ENCODE results near the gene EEPD1.
A peak's percentile ranks its signal among the peaks of the same experiment; 100 is the strongest.
"Not testable (repeated sequence)": the region's sequence is repeated elsewhere in the genome, so short reads cannot be mapped to it uniquely, and the experiment has no call there.

Gene EEPD1

DNA sequence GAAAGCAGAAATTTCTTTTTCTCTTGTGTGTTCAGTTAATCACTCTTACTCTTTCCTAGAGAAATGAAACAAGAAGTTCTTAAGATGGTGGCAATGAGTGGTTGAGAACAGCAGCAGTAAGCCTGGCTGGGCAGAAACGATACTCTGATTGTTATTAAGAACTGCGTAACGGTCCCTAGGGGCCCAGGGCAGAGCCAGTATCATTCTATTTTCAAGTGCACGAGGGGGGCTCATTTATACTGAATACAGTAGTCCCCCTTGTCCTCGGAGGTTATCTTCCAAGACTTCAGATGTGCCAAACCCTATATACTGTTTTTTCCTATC, 64.9 kb downstream of the EEPD1 start:
- DNase-seq: no peak

DNA sequence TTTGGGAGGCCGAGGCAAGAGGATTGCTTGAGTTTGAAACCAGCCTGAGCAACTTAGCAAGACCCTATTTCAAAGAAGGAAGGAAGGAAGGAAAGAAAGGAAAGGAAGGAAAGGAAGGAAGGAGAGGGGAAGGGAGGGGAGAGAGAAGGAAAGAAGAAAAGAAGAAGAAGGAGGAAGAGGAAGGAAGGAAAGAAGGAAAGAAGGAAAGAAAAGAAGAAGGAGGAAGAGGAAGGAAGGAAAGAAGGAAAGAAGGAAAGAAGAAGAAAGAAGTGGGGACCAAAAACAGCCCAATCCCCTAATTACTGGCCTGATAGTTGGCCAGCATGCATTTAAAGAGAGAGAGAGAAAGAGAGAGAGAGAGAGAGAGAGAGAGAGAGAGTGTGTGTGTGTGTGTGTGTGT, 66.4 kb downstream of the EEPD1 start:
- DNase-seq: no peak

DNA sequence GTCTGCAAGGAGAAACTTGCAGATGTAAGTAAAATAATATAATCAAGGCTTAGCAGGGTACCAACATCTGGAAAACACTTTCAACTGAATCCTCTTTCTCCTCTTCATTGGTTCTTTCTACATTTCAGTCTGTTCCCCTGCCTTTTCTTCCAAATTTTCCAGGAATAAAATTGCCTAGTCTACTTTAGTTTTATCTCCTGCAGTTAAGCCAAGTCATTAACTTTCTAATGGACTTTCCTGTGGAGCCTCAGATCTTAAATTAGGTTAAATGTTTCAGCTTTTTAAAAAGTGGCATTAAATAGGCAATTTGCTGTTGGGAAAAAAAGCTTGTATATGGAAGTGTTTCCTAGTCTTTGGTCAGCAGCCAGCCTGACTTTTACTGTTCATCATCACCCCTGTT, 70.8 kb downstream of the EEPD1 start:
- DNase-seq: no peak

DNA sequence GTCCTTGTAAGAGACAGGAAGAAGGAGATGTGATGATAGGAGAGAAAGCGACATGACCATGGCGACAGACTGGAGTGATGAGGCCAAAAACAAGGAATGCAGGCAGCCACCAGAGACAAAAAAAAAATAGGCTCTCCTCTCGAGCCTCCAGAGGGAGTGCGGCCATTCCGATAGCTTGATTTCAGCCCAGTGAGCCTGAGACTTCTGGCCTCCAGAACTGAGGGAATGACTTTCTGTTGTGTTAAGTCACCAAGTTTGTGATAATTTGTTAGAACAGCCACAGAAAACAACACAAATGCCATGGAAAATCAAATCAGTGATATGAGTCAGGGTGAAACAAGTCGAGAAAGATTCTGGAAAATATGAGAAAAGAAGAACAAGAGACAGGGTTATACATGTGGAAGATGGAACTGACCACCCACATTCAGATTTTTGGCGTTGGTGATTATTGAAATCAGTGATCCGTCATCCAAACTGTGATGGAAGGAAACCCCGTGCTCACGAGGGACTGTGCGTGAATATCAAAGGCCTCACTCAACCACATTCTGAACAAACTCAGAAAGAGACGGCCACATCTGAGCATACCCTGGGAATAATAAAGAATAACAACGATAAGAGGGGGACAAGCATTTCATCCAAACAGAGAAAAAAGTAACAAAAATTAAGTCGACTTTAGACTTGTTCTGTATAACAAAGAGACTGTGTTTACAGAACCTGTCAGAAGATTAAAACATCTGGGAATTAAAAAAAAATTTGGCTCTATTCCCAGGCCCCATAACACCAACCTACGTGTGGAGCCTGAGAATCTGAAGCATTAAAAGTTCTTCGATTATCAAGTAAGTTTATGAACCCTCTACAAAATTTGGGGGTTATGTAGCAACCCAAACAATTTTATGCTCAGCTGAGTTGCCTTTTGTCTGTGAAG, 72.1 kb downstream of the EEPD1 start:
- no peak for DNase-seq

DNA sequence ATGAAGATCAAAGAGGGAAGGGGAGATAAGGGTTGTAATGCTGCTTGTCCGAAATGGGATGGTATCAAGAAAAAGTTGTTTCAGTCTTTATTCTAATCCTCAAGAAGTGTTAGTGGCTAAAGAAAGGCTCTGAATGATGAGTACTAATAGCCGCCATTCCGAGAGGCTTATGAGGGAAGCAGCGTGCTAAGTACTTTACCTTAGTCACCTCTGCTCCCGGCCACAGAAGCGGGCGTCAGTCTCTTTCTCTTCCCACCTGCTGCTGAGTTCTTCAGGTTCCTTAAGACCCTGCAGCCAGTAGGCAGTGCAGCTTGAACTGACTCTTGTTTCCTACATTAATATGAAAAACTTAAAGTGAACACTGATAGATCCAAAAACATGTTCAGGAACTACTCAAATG, 73.1 kb downstream of the EEPD1 start:
- no peak for DNase-seq

DNA sequence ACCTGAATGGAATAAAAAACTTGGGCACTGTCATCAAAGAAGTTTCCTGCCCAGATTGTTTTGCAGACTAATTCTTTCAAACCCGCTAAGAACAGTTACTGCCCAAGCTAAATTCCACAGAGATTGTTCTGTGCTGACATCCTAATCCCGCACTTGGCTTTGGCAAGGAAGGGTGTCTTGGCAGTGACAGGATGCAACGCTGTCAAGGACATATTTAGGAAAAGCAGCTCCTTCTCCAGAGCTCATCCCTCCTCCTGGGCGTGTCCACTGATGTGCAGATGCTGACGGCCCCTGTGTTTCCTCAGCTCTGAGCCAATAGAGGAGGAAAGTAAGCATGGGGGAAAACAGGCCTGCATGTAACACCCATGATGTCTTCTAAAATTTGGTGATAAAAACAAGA, 74.2 kb downstream of the EEPD1 start:
- DNase-seq: no peak

DNA sequence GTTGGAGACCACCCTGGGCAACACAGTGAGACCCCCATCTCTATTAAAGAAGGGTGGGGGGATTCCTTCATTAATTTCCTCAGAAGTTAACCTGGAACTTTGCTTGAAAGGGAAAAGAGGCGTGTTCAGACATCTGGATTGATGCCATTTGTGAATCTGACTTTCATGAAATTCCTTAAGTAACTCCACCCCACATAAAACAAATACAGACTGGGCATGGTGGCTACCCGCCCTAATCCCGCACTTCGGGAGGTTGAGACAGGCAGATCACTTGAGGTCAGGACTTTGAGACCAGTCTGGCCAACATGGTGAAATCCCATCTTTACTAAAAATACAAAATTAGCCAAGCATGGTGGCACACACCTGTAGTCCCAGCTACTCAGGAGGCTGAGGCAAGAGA, 75.0 kb downstream of the EEPD1 start:
- DNase-seq: no peak

DNA sequence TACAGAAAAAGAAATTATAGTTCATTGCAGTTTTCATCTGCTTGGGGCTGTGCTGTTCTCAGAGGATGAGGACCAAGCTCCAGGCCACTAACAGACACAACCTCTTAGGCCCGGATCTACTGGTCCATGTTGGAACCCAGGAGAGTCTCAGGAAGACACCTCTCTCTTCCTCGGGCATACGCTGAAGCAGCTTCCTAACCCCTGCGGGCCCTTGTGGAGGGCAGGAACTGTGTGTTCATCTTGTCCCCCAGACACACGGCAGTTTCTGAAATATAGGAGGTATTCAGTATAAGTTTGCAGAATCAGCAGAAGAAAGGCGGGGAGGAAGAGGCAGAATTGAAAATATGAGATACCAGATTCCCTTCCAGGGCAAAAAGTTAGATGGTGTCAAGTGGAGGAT, 78.4 kb downstream of the EEPD1 start:
- no peak for DNase-seq

DNA sequence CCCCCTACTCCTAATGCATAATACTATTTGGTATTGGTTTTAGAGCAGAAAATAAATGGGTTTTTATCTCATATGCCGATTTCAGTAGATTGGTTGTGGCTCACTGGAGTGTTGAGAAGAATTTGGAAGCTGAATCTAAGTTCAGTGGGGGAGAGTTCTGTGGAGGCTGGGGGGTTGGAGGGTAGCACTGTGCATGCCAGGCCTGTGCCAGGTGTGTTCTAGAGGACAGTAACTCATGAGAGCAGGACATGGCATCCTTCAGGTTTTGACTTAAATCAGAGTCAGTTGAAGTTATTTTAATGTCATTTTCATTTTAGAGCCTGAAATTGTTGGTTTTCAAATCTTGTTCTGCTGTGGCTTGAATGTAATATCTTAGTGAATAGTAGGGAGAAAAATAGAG, 79.5 kb downstream of the EEPD1 start:
- DNase-seq: no peak

DNA sequence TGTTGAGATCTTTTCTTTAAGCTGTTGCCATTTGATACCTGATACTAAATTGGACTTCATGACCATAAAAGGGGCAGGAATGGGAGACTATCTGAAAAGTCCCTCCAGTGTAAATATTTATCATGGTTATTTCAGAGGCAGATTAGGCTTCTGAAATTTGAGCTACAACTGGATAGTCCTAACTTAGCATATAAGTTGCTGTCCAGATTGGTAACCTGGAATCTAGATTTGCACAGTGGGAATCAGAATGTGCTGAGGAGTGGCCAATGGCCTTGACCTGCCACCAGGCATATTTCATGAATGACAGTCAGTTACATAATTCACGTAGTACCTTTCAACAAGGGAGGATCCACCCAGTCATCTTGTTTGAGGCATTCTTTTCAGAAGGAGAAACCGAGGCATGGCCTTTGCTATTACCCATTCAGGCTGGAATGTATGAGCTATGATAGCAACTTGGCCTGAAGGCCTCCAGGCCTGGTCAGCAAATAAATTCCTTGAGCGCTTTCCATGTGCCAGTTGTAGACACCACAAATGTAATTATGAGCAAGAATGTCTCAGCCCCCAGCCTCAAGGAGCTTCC, 80.0 kb downstream of the EEPD1 start:
- no peak for DNase-seq

DNA sequence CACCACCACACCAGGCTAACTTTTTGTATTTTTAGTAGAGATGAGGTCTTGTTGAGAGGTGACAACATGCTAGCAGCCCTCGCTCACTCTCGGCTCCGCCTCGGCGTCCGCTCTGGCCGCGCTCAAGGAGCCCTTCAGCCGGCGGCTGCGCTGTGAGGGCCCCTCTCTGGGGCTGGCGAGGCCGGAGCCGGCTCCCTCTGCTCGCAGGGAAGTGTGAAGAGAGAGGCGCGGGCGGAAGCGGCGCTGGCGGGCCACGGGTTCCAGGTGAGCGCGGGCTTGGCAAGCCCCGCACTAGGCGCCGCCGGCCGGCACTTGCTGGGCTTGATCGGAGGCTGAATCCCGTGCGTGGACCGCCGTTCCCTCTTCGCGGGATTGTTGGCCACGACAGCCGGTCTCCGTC, 83.0 kb downstream of the EEPD1 start:
- DNase-seq: no peak

DNA sequence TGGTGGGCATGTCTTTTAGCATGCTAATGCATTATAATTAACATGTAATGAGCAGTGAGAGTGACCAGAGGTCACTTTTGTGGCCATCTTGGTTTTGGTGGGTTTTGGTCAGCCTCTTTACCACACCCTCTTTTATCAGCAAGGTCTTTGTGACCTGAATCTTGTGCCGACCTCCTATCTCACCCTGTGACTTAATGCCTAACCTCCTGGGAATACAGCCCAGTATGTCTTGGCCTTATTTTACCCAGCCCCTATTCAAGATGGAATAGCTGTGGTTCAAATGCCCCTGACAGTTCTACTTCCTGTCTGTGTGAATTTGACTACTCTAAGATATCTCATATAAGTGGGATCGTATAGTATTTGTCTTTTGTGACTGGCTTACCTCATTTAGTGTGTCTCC, 85.1 kb downstream of the EEPD1 start:
- no peak for DNase-seq

DNA sequence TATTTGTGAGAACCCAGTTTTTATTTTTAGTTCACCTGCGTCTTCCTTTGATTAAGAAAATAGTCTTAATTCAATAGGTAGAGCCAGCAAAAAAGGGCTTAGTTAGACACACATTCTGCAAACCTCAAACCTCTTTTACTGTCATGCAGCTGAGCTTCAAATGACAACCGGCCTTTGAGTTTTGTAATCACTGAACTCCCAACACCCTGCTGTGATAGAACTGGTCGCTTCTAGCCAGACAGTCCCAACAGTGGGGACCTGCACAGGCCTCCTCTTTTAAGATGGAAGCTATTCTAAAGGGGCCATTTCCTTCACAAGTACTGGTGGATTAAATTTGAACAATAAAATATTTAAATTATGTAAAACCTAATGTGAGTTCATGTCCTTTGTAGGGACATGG, 90.3 kb downstream of the EEPD1 start:
- not testable (repeated sequence) for DNase-seq

DNA sequence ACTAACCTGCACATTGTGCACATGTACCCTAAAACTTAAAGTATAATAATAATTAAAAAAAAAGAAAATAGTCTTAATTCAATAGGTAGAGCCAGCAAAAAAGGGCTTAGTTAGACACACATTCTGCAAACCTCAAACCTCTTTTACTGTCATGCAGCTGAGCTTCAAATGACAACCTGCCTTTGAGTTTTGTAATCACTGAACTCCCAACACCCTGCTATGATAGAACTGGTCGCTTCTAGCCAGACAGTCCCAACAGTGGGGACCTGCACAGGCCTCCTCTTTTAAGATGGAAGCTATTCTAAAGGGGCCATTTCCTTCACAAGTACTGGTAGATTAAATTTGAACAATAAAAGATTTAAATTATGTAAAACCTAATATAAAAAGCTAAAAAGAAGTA, 90.9 kb downstream of the EEPD1 start:
- not testable (repeated sequence) for DNase-seq

DNA sequence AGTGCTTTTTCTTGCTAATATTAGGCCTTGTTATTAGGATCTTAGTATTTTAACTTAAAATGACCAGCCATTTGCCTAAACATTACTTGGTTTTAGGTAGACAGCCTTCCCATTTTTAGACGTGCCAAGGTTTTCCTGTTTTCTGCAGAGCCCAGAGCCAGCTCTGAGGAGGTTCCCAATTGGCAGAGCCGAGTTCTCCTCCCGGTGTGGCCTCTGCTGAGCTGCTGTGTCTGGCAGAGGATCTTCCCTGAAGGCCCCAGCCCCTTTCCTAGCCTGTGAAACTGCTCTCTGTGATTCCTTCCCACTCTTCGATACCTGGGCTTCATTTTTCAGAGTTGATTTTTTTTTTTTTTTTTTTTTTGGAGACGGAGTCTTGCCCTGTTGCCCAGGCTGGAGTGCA, 91.4 kb downstream of the EEPD1 start:
- DNase-seq: no peak

DNA sequence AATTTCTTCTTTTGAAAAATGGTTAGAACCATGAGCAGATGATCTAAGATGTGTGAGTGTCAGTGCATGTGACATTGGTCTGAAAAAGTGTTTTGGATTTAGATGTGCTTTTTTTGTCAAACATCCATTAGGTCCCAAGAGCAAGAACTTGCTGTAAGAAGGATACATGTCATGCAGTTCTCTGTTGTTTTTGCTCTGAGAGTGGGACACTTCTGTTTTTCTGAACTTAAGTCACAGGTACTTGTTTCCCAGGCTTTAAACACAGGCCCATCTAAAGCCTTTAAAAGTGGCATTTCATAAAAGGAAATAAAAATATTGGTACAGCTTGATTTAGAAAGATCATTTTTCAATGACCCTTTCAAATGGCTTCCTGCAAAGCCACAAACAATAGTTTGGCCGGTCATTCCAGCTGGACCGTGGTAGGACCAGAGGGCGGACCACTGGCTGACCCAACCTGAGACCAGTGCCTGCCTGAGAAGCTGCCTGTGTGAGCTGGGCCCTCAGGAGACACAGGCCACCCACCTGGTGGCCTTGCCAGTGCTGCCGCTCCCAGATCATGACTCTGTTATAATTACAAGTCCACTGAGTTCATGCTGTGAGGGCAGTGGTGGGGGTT, 92.7 kb downstream of the EEPD1 start:
- no peak for DNase-seq

DNA sequence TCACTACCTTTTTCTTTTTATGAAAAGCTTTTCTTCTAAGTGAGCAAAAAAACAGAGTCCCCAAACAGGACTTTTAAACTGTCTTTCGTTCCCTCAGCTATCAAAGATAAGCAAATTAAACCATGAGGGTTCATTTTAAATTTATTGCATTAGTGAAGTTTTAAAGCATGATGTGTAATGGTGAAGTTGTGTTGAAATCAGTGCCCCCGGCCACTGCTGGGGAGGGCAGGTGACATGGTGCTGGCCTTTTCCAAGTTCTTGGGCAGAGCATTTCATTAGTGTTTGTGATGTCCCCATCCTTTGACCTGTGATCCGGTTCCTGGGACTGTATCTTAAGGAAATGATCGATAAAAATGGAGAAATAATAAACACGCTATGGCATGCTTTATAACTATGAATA, 96.0 kb downstream of the EEPD1 start:
- no peak for DNase-seq

DNA sequence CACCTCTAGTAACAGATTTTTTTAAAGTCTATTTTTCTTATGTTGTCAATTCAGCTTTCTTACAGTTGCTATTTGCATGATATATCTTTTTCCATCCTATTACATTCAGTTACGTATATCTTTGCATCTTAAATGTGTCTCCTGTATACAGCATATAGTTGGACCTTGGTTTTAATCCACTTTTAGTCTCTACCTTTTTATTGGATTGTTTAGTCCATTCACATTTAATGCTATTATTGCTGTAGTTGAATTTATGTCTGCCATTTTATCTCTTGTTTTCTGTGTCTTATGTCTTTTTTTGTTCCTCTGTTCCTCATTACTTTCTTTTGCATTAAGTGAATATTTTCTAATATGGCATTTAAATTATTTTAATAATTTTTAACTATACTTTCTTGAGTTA, 100.6 kb downstream of the EEPD1 start:
- no peak for DNase-seq

DNA sequence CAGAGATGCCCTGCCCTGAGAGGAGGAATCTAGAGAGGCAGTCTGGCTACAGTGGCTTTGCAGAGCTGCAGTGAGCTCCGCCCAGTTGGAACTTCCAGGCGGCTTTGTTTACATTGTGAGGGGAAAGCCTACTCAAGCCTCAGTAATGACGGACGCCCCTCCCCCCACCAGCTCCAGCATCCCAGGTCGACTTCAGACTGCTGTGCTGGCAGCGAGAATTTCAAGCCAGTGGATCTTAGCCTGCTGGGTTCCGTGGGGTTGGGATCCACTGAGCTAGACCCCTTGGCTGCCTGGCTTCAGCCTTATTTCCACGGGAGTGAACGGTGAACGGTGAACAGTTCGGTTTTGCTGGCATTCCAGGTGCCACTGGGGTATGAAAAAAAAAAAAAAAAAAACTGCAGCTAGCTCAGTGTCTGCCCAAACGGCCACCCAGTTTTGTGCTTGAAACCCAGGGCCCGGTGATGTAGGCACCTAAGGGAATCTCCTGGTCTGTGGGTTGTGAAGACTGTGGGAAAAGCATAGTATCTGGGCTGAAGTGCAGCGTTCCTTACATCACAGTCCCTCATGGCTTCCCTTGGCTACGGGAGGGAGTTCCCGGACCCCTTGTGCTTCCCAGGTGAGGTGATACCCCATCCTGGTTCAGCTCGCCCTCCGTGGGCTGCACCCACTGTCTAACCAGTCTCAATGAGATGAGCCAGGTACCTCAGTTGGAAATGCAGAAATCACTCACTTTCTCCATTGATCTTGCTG, 105.6 kb downstream of the EEPD1 start:
- peak; percentile 36 for DNase-seq

DNA sequence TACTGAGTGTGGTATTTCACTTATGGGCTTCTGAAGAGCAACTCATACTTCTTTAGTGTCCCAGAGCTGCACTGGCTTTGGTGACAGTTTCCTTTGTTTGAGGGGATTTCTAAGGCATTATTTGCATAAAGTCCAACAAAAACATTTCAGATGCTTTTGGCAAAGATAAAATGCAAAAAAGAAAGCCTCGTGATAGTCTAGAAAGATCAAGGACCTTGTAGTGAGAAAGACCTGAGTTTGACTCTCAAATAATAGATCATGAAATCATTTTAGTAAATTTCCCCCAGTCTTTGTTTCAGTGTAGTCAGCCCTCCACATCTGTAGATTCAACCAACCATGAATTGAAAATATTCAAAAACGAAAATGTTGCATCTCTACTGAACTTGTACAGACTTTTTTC, 107.4 kb downstream of the EEPD1 start:
- peak; percentile 24 for DNase-seq

DNA sequence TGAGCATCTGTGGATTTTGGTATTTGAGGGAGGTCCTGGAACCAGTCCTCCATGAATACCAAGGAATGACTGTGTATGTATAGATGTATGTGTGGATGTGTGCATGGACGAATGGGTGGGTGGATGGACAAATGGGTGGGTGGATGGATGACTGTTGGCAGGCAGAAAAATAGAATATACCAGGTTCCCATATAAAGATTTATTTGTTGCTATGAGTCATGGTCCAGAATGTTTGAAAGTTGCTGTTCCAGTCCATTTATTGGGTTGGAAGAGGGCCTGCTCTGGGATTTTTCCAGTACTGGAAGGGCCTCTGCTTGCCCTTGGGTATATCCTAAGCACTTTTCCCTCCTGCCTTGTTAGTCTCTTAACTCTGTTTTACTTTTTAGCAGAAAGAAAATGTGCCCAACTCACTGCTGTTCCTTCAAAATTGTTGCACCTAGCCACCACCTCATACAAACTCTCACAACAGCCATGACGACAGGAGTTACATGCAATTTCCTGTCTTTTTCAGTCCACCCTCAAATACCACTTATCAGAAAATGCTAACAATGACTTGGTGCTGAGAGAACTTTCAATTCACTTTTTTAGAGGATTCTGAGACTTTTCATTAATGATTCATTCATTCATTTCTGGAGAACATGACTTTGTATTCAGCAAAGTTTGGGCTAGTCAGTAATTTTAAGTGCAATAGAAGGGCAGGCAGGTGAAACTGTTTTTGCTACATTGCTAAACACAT, 108.1 kb downstream of the EEPD1 start:
- no peak for DNase-seq

DNA sequence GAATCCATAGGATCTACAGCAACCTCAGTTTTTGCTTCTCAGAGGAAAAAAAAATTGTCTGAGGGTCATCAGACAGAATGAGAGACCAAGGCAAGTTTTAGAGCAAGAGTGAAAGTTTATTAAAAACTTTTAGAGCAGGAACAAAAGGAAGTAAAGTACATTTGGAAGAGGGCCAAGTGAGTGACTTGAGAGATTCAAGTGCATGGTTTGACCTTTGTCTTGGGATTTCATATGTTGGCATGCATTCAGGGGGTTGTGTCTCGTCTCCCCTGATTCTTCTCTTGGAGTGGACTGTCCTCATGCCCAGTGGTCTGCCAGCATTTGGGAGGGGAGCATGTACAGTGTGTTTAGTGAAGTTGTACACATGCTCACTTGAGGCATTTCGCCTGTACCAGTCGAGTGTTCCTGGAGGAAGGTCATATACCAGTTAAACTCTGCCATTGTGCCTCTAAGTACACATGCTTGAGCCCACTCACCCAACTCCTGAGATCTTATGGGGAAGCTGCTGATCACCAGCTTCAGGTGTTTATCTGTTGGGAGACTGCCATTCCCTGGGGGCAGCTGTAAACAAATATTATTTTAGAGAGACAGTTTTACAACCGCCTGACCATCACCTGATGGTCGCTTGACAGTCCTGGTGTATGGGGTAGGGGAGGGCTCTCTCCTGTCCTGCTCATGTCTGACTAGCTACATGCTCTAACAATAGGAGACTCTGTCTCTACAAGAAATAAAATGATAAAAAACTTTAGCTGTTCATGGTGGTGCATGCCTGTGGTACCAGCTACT, 109.4 kb downstream of the EEPD1 start:
- no peak for DNase-seq

Measured in NCI-H1048 (cell line).